GM06990 (cell line): ENCODE data around the gene PEX11G.

Experiments used
- DNase-seq: peaks from one replicate; pipeline ENCODE4 v3.0.0-alpha.2; 2011; ENCODE audit not compliant: insufficient read length; ENCODE audit errors: extremely low read depth
- H3K27me3 ChIP-seq: replicated peaks from 2 replicates; pipeline ENCODE4 v1.6.0; 2011; ENCODE audit warnings: low read length; ENCODE audit not compliant: control insufficient read depth, insufficient read depth
- H3K36me3 ChIP-seq: 2 replicates; pipeline ENCODE4 v1.5.1; 2011; ENCODE audit warnings: low read length; ENCODE audit not compliant: control insufficient read depth, insufficient read depth
- H3K4me3 ChIP-seq: replicated peaks from 2 replicates; pipeline ENCODE4 v1.5.1; 2011; ENCODE audit warnings: low read depth, mild to moderate bottlenecking, control low read depth, low read length
- CTCF ChIP-seq: IDR thresholded peaks from 2 replicates; pipeline ENCODE4 v1.5.1; 2011; ENCODE audit warnings: low read length, control low read depth, mild to moderate bottlenecking, inconsistent platforms; ENCODE audit not compliant: insufficient read depth, poor library complexity, severe bottlenecking

The PEX11G gene

GRCh38 chr19:7463575-7463974 lies 25.3 kb downstream of the PEX11G start:
- no peak for DNase-seq
- TF ChIP-seq CTCF = no peak
- H3K36me3 ChIP-seq = peaks cover 42% of the 10 kb centered on the region

GRCh38 chr19:7461841-7462629 lies 26.8 kb downstream of the PEX11G start:
- Histone ChIP-seq H3K4me3 (no peak overlapping the region), H3K36me3 (peaks cover 42% of the 10 kb centered on the region), H3K27me3 (no peaks in the 10 kb centered on the region)
- TF ChIP-seq CTCF = no peak
- DNase-seq = no peak

More at GRCh38 chr19:7463575-7463974, 25.3 kb downstream of the PEX11G start:
- H3K27me3 ChIP-seq = no peaks in the 10 kb centered on the region
- no peak overlapping the region for H3K4me3 ChIP-seq

GRCh38 chr19:7460562-7460966 lies 28.3 kb downstream of the PEX11G start:
- Histone ChIP-seq H3K27me3 (no peaks in the 10 kb centered on the region), H3K4me3 (no peak overlapping the region), H3K36me3 (peaks cover 51% of the 10 kb centered on the region)
- no peak for TF ChIP-seq CTCF
- no peak for DNase-seq

GRCh38 chr19:7459773-7460172 lies 29.1 kb downstream of the PEX11G start:
- no peak for TF ChIP-seq CTCF
- no peak overlapping the region for H3K4me3 ChIP-seq
- no peak for DNase-seq
- peaks cover 48% of the 10 kb centered on the region for H3K36me3 ChIP-seq
- no peaks in the 10 kb centered on the region for H3K27me3 ChIP-seq

- Histone ChIP-seq H3K27me3 (no peaks in the 10 kb centered on the region), H3K4me3 (no peak overlapping the region), H3K36me3 (peaks cover 50% of the 10 kb centered on the region)
- DNase-seq = no peak
- no peak for TF ChIP-seq CTCF
Observed at GRCh38 chr19:7458675-7459074, 30.2 kb downstream of the PEX11G start.

GRCh38 chr19:7456964-7457541 lies 31.8 kb downstream of the PEX11G start:
- Histone ChIP-seq H3K36me3 (peaks cover 45% of the 10 kb centered on the region), H3K27me3 (no peaks in the 10 kb centered on the region), H3K4me3 (no peak overlapping the region)
- no peak for DNase-seq
- TF ChIP-seq CTCF = no peak
